Fibroblast of villous mesenchyme (primary cell): ENCODE results near the gene APCDD1L. TPM values are rescaled to one million over a fixed set of nuclear protein-coding genes. Genes with fewer than 3 reads are reported as not detected.

Source experiments
- DNase-seq: peaks from one replicate; pipeline ENCODE4 v3.0.0-alpha.2; 2010; ENCODE audit warnings: low read depth
- H3K4me3 ChIP-seq: 2 replicates; pipeline ENCODE4 v1.5.1; 2011; ENCODE audit warnings: low read depth, mild to moderate bottlenecking, low read length
- CTCF ChIP-seq: IDR thresholded peaks from 2 replicates; pipeline ENCODE4 v1.5.1; 2012; ENCODE audit warnings: low read depth, mild to moderate bottlenecking, low read length; ENCODE audit not compliant: insufficient read depth
- total RNA-seq: library from RNA; depleted of rRNA; stranded (reverse); fragments of >200 nt; gene quantifications from 2 replicates; pipeline ENCODE4 v1.2.3, GENCODE V29; 2012

APCDD1L gene
- total RNA-seq, 1 donor = 0.86 TPM

GRCh38 chr20:58450254-58450653 is 64.9 kb downstream of the APCDD1L start:
- no peak overlapping the region for H3K4me3 ChIP-seq
- TF ChIP-seq CTCF = no peak
- DNase-seq = peak; percentile 61

GRCh38 chr20:58449681-58450221 is 65.4 kb downstream of the APCDD1L start:
- no peak for TF ChIP-seq CTCF
- no peak for DNase-seq

GRCh38 chr20:58448958-58449357 is 66.2 kb downstream of the APCDD1L start:
- TF ChIP-seq CTCF = no peak
- DNase-seq = no peak

More at GRCh38 chr20:58449681-58450221, 65.4 kb downstream of the APCDD1L start:
- no peak overlapping the region for H3K4me3 ChIP-seq

GRCh38 chr20:58447511-58448391 is 67.4 kb downstream of the APCDD1L start:
- no peak overlapping the region for H3K4me3 ChIP-seq
- TF ChIP-seq CTCF = peak; percentile 79
- peak; percentile 67 for DNase-seq

More at GRCh38 chr20:58448958-58449357, 66.2 kb downstream of the APCDD1L start:
- H3K4me3 ChIP-seq = no peak overlapping the region

- DNase-seq = no peak
- no peak for TF ChIP-seq CTCF
- no peak overlapping the region for H3K4me3 ChIP-seq
These were observed 68.3 kb downstream of the APCDD1L start for GRCh38 chr20:58446960-58447265.

- no peak for TF ChIP-seq CTCF
- H3K4me3 ChIP-seq = no peak overlapping the region
These were observed 68.8 kb downstream of the APCDD1L start for GRCh38 chr20:58446264-58446959.

More at GRCh38 chr20:58446264-58446959, 68.8 kb downstream of the APCDD1L start:
- DNase-seq = no peak
